D721Med (cell line): ENCODE data around the gene MYD88.

Source experiments
- DNase-seq: peaks from one replicate; pipeline ENCODE4 v3.0.0; 2011; ENCODE audit warnings: low spot score; ENCODE audit not compliant: insufficient read length
- FAIRE-seq: peaks from 2 replicates; lab custom pipeline; 2011; peaks lifted over from hg19 to GRCh38; lab: Jason Lieb, UNC
- CTCF ChIP-seq: IDR thresholded peaks from 2 replicates; pipeline ENCODE4 v1.5.1; 2012; ENCODE audit warnings: mild to moderate bottlenecking, control low read depth; ENCODE audit not compliant: insufficient read depth; ENCODE audit errors: missing control alignments

Gene MYD88

GRCh38 chr3:38114052-38114874 lies 24.2 kb upstream of the MYD88 start:
- DNase-seq (peak; percentile 2), FAIRE-seq (no peak)
- no peak for TF ChIP-seq CTCF

- FAIRE-seq = no peak
- no peak for TF ChIP-seq CTCF
- peak; percentile 5 for DNase-seq
Measured at GRCh38 chr3:38114875-38115644, 23.4 kb upstream of the MYD88 start.

GRCh38 chr3:38115645-38116427 lies 22.6 kb upstream of the MYD88 start:
- FAIRE-seq (no peak), DNase-seq (peak; percentile 8)
- TF ChIP-seq CTCF = no peak

GRCh38 chr3:38116471-38117162 lies 21.8 kb upstream of the MYD88 start:
- no peak for FAIRE-seq
- no peak for TF ChIP-seq CTCF
- peak; percentile 15 for DNase-seq

- TF ChIP-seq CTCF = no peak
- DNase-seq (no peak), FAIRE-seq (no peak)
Measured at GRCh38 chr3:38117163-38117716, 21.2 kb upstream of the MYD88 start.

GRCh38 chr3:38117748-38118420 lies 20.6 kb upstream of the MYD88 start:
- peak; percentile 62 for TF ChIP-seq CTCF
- FAIRE-seq (no peak), DNase-seq (peak; percentile 51)
